Sigmoid colon (tissue), 4 donors: ENCODE measurements around the gene BNIP2.
"Not testable (repeated sequence)": the region's sequence is repeated elsewhere in the genome, so short reads cannot be mapped to it uniquely, and the experiment has no call there.

Experiments used
- EP300 ChIP-seq, 4 donors: sonication (generic); formaldehyde crosslinking; IDR thresholded peaks; one replicate each; pipeline ENCODE4 v1.6.1; 2017; ENCODE audit warnings: antibody characterized with exemption in 4 of 4
- TF ChIP-seq, protein P1 (sequence below), 4 experiments: fragments of 450-650 bp in 3 of 4; fragments of 200-600 bp in 1 of 4; IDR thresholded peaks; one replicate each; pipeline ENCODE4 v1.5.1; 2016 to 2019; ENCODE audit warnings: antibody characterized with exemption in 4 of 4, mild to moderate bottlenecking in 3 of 4, moderate library complexity in 2 of 4

DNA sequence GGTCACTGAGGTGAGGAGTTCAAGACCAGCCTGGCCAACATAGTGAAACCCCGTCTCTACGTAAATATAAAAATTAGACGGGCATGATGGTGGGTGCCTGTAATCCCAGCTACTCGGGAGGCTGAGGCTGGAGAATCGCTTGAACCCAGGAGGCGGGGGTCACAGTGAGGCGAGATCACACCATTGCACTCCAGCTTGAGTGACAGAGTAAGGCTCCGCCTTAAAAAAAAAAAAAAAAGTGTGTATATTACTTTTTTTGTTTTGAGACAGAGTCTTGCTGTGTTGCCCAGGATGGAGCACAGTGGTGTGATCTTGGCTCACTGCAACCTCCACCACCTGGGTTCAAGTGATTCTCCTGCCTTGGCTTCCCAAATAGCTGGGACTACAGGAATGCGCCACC, 43.3 kb downstream of the BNIP2 start:
- TF ChIP-seq, protein P1, sequence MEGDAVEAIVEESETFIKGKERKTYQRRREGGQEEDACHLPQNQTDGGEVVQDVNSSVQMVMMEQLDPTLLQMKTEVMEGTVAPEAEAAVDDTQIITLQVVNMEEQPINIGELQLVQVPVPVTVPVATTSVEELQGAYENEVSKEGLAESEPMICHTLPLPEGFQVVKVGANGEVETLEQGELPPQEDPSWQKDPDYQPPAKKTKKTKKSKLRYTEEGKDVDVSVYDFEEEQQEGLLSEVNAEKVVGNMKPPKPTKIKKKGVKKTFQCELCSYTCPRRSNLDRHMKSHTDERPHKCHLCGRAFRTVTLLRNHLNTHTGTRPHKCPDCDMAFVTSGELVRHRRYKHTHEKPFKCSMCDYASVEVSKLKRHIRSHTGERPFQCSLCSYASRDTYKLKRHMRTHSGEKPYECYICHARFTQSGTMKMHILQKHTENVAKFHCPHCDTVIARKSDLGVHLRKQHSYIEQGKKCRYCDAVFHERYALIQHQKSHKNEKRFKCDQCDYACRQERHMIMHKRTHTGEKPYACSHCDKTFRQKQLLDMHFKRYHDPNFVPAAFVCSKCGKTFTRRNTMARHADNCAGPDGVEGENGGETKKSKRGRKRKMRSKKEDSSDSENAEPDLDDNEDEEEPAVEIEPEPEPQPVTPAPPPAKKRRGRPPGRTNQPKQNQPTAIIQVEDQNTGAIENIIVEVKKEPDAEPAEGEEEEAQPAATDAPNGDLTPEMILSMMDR (IDR thresholded peaks at IDR 0.05), result not testable (repeated sequence)
- not testable (repeated sequence) for TF ChIP-seq EP300 (IDR thresholded peaks at IDR 0.05)
